Measurements from ENCODE around the gene TCFL5.

Gene TCFL5

GRCh38 chr20:62861726-62862336 lies at the start of gene TCFL5:
TCFL5 (minus strand) TSS chr20:62861822; CDS start chr20:62861670, 152 bp downstream.
- Histone ChIP-seq H3K79me2 (ENCODE audit: insufficient read depth, low read length) (no peaks in the 10 kb centered on the region), H2AFZ (ENCODE audit: low read depth, low read length, severe bottlenecking) (no peak within 1 kb of the TSS), H3K9ac (ENCODE audit: low read length) (peak within 1 kb of the TSS; percentile 37; the same call in 1 of the 2 replicates), H3K36me3 (ENCODE audit: low read length) (no peaks in the 10 kb centered on the region), H3K27me3 (ENCODE audit: low read length) (no peaks in the 10 kb centered on the region), H3K4me3 (ENCODE audit: insufficient read depth, low read length, poor library complexity, severe bottlenecking) (peak within 1 kb of the TSS; percentile 55), H3K27ac (ENCODE audit: low read depth, low read length) (no peak within 1 kb of the TSS), H3K9me3 (ENCODE audit: insufficient read depth, low read length) (no peaks in the 10 kb centered on the region), H3F3A (ENCODE audit: insufficient read depth) (peaks cover 11% of the 10 kb centered on the region), H3K9me2 (replicated peaks; ENCODE audit: insufficient read depth, low read length) (no peaks in the 10 kb centered on the region), H3K4me2 (ENCODE audit: low read depth, low read length, poor library complexity, severe bottlenecking) (peak within 1 kb of the TSS; percentile 40), H4K20me1 (ENCODE audit: low read depth, low read length) (no peaks in the 10 kb centered on the region)
- no peak for TF ChIP-seq EZH2phosphoT487 (conservative IDR thresholded peaks at IDR 0.05; ENCODE audit: low read length)
- TF ChIP-seq CTCF (IDR thresholded peaks at IDR 0.05; ENCODE audit: insufficient read depth, low read length, poor library complexity, severe bottlenecking) = no peak

- Histone ChIP-seq H3K4me3 (ENCODE audit: insufficient read depth, low read length, poor library complexity, severe bottlenecking) (no peak overlapping the region), H3K36me3 (ENCODE audit: low read length) (peaks cover 26% of the 10 kb centered on the region; the same call in 1 of the 2 replicates), H2AFZ (ENCODE audit: low read depth, low read length, severe bottlenecking) (no peak overlapping the region), H3K4me2 (ENCODE audit: low read depth, low read length, poor library complexity, severe bottlenecking) (no peak overlapping the region), H3K79me2 (ENCODE audit: insufficient read depth, low read length) (peaks cover 72% of the 10 kb centered on the region), H3K27me3 (ENCODE audit: low read length) (no peaks in the 10 kb centered on the region), H3K9me3 (ENCODE audit: insufficient read depth, low read length) (no peaks in the 10 kb centered on the region), H4K20me1 (ENCODE audit: low read depth, low read length) (peaks cover 29% of the 10 kb centered on the region), H3F3A (ENCODE audit: insufficient read depth) (no peaks in the 10 kb centered on the region), H3K9me2 (replicated peaks; ENCODE audit: insufficient read depth, low read length) (no peaks in the 10 kb centered on the region), H3K9ac (ENCODE audit: low read length) (no peak overlapping the region), H3K27ac (ENCODE audit: low read depth, low read length) (no peak overlapping the region)
- TF ChIP-seq CTCF (IDR thresholded peaks at IDR 0.05; ENCODE audit: insufficient read depth, low read length, poor library complexity, severe bottlenecking) = no peak
Measured at GRCh38 chr20:62910777-62911497, 49.3 kb upstream of the TCFL5 start.

GRCh38 chr20:62910217-62910766 lies 48.7 kb upstream of the TCFL5 start:
- Histone ChIP-seq H3K36me3 (ENCODE audit: low read length) (peaks cover 23% of the 10 kb centered on the region; the same call in 1 of the 2 replicates), H3K27ac (ENCODE audit: low read depth, low read length) (no peak overlapping the region), H3K9me2 (replicated peaks; ENCODE audit: insufficient read depth, low read length) (no peaks in the 10 kb centered on the region), H3F3A (ENCODE audit: insufficient read depth) (no peaks in the 10 kb centered on the region), H3K9me3 (ENCODE audit: insufficient read depth, low read length) (no peaks in the 10 kb centered on the region), H3K79me2 (ENCODE audit: insufficient read depth, low read length) (peaks cover 66% of the 10 kb centered on the region), H3K4me2 (ENCODE audit: low read depth, low read length, poor library complexity, severe bottlenecking) (no peak overlapping the region), H2AFZ (ENCODE audit: low read depth, low read length, severe bottlenecking) (no peak overlapping the region), H4K20me1 (ENCODE audit: low read depth, low read length) (peaks cover 22% of the 10 kb centered on the region), H3K4me3 (ENCODE audit: insufficient read depth, low read length, poor library complexity, severe bottlenecking) (no peak overlapping the region), H3K9ac (ENCODE audit: low read length) (no peak overlapping the region), H3K27me3 (ENCODE audit: low read length) (no peaks in the 10 kb centered on the region)
- TF ChIP-seq EZH2phosphoT487 (conservative IDR thresholded peaks at IDR 0.05; ENCODE audit: low read length) (no peak), CTCF (IDR thresholded peaks at IDR 0.05; ENCODE audit: insufficient read depth, low read length, poor library complexity, severe bottlenecking) (no peak)

Data from SU-DHL-6 (cell line).